Activated CD8-positive, alpha-beta memory T cell treated with anti-CD3 and anti-CD28 coated beads, Interleukin-2, amount 50 U/mL, for 4 hours (primary cell): ENCODE measurements around the gene PRPF31.

ENCODE experiments used
- DNase-seq: peaks from one replicate; pipeline ENCODE4 v3.0.0-alpha.2; 2020

PRPF31 gene

DNA sequence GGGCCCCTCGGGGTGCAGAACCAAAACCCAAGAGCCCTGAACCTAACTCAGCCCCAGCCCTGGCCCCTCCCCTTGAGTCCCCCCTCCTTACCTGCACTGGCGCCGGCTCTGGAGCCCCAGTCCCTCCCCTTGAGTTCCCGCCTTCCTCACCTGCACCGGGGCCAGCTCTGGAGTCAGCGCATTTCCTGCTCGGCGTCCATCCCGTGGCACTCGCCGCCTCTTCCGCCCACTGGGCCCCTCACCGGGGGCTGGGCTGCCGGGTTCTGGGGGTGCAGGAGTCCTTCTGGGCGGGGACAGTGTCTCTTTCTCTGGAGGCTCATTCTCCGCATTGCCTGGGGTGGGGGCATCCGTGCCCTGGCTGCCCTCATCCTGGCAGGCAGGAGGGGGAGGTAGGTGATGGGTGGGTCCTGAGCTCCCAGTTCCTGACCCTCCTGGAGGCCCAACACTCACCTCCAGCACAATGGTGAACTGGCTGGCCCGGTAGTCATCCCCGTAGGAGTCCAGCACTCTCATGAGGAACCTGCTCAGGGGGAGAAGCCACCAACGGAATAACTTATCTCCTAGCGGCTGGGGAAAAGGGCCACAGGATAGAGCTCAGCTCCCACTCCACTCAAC is 7.6 kb upstream of the PRPF31 start:
- no peak for DNase-seq

GRCh38 chr19:54108496-54108895 is 7.1 kb upstream of the PRPF31 start:
- DNase-seq, result no peak

GRCh38 chr19:54109651-54110050 is 5.9 kb upstream of the PRPF31 start:
- no peak for DNase-seq

DNA sequence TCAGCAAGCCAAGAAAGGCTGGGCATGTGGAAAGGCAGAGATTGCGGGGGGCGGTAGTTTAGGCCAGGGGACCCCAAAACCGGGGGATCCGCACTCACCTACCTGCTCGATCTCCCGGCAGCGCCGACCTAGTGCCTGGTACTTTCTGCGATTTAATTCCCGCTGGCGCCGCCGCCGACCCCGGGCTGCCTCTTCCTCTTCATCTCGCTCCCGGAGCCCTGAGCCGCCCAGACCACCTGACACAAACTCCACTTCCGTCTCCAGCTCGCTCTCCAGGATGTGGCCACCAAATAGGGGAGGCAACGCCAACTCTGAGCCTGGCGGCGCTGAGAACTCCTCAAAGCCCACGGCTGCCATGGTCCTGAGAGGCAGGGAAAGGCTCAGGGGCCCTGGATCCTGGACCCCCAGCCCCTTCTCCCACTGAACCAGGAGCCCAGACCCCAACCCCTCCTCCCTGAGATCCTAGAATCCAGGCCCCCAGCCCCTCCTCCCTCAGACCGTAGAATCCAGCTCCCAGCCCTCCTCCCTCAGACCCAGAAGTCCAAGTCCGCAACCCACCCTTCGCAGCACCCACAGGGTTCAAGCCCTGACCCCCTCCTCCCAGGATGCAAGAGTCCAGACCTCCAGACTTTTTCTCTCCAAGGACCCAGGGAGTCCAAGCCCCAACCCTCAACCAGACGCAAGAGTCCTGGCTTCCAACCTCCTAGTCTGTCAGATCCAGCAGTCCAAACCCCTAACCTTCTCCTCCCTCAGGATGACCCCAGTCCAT is 1.0 kb upstream of the PRPF31 start:
- peak; percentile 39 for DNase-seq

GRCh38 chr19:54121259-54121658 is 5.7 kb downstream of the PRPF31 start:
- DNase-seq, result no peak

DNA sequence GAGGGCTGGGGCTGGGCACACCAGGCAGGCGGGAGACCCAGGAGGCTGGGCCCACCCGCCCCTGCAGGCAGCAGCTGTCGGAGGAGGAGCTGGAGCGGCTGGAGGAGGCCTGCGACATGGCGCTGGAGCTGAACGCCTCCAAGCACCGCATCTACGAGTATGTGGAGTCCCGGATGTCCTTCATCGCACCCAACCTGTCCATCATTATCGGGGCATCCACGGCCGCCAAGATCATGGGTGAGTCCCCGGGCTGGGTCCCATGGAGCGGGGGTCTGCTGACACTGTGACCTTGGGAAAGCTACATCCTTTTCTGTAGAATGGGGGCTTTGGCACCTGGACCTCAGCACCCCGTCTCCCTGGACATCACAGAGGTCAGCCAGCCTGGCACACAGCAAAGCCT is 8.1 kb downstream of the PRPF31 start:
- DNase-seq, result no peak

- DNase-seq, result no peak
These were observed 8.8 kb downstream of the PRPF31 start for GRCh38 chr19:54124393-54124792.

- no peak for DNase-seq
These were observed 10.2 kb downstream of the PRPF31 start for GRCh38 chr19:54125713-54126112.

GRCh38 chr19:54127688-54128440 is 12.3 kb downstream of the PRPF31 start:
- no peak for DNase-seq

DNA sequence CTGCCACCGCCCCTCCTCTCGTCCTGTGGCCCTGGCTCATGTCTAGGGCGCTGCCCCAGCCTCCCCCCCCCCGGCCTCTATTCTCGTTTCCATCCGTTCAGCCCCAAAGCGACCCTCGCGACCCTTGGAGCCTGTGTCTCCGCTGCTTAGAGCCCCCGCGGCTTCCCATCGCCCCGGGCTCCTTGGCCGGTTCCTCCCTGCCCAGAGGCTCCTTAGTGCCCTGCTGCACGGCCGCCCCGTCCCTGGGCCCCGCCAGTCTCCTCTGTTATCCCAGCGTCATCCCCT is 12.8 kb downstream of the PRPF31 start:
- DNase-seq, result no peak

- DNase-seq, result no peak
These were observed 13.5 kb downstream of the PRPF31 start for GRCh38 chr19:54128796-54129616.

GRCh38 chr19:54129617-54129996 is 14.1 kb downstream of the PRPF31 start:
- DNase-seq, result no peak

- no peak for DNase-seq
These were observed 17.9 kb downstream of the PRPF31 start for GRCh38 chr19:54133312-54133956.

DNA sequence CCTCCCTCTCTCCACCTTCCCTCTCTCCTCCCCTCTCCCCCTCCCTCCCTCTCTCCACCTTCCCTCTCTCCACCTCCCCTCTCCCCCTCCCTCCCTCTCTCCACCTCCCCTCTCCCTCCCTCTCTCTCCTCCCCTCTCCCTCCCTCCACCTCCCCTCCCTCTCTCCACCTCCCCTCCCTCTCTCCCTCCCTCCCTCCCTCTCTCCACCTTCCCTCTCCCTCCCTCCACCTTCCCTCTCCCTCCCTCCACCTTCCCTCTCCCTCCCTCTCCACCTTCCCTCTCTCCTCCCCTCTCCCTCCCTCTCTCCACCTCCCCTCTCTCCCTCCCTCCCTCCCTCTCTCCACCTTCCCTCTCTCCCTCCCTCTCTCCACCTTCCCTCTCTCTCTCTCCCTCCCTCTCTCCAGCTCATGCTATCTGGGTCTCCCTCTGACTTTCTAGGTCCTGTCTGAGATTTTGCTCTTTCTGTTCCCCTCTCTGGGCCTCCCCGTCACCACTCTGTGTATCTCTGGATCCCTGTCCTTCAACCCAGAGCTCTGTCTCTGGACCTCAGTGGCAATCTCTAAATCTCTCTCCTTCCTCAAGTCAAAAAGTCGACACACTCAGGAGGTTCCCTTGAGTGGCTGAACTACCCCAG is 18.5 kb downstream of the PRPF31 start:
- DNase-seq, result no peak

DNA sequence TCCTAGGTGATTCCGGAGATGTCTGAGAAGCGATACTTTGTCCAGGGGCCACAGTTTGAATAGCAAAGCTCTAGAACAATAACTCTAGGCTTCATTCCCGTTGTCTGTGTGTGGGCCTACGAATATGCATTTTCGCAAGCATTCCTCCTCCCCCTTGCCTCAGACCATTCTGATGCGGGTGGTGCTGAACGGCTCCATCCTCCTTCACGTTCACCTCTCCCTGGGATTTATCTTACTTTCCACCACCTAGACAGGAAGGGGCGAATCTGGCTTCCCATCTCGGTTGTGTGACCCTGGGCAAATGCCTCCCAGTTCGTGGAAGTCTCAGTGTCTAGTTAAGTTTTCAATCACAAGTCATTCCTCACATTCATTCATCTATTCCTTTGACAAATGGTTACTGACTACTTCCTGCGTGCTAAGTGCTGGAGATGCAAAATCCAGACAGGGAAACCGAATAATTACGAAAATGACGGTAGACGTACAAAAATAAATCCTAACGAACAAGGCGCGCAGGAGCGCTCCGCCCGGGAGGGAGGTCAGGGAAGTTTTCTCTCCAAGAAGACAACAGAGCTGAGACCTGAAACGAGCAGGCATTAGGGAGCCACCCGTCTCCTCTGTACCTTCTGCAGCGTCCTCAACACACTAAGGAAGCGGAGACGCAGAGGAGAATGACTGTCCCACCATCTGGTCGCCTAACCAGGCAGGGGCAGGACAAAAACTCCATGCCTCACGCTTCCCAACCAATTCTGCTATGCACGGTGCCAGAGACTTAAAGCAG is 20.7 kb downstream of the PRPF31 start:
- DNase-seq, result no peak

DNA sequence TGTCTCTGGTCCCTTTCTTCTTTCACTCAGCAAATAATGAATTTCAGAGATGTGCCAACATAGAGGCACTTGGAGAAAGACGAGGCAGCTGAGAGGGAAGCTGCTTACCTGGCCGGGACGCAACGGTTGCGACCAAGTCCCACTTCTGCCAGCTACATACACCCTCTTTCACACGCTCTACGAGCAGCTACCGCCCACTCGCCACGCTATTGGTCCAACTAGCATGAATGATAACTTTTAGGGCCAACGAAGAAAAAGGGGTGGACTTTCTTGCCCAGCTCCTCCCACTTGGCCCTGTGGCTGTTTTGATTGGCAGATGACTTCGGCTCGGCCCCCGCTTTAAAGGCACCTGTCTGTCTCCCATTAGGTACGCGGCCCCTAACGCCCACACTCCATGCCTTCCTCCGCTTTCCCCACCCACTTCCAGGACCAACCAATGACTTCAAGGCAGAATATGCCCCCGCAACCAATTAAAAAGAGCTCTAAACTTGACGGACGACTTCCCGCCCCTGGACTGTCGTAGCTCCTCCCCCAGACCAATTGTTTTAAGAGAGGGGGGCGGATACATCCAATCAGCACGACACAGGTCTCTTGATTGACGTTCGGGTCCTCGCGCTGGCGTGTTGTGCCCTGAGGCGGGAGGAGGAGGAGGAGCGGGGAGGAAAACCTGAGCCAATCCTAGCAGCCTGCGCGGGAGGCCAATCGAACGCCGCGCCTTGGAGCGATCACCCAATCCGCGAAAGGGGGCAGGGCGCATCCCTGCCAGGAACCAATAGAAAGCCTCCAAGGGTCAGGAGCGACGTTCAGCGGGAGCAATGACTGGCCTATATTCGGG is 21.5 kb downstream of the PRPF31 start:
- DNase-seq, result peak; percentile 97

DNA sequence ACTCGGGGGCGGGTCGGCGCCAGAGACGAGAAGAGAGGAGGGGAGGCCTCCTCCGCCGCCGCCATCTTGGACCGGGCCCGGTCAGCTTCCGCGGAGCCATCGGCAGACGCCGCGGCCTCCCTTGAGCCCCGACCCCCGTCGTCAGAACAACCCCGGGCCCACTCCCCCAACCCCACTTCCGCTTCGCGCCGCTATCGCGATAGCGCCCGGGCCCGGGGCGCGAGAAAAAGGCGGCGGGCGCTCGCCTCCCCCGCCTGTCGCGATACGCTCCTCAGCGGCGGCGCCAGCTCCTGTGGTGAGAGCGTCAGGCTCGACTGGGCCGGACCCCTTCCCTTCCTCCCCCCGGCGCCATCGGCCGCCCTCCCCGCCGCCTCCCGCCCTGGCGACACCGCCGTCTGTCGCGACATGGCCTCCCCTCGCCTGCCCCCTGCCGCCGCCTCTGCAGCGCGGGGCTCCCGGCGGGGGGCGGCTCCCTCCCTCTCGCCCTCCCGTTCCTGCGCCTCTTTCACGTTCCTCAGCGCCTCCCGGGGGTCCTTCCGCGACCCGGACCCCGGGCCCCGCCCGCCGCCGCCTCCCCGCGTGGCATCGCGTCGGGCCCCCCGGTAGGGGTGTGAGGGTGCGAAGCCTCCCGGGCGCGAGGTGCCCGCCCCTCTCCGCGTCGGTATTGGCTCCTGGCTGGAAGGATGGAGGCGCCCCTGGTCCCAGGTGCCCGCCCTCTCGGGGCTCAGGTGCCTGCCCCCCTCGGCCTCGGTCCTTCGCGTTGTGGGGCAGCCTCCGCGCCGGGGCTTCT is 22.3 kb downstream of the PRPF31 start, which contains the start of gene CNOT3:
CNOT3 (plus strand) TSS at position 64 of the 790 bp plus-strand sequence. CDS start 5,217 bp downstream, outside the sequence.
- DNase-seq, result peak; percentile 41

- DNase-seq, result no peak
These were observed 23.1 kb downstream of the PRPF31 start for GRCh38 chr19:54138489-54139256.

- DNase-seq, result no peak
These were observed 25.8 kb downstream of the PRPF31 start for GRCh38 chr19:54141356-54141755.
